Measurements from ENCODE around the gene ANKRD33B. TPM values are rescaled to one million over a fixed set of nuclear protein-coding genes. Genes with fewer than 3 reads are reported as not detected.

The ANKRD33B gene
- total and polyA plus RNA-seq, 2 experiments from 2014 or later = 1.5 to 2.0 TPM

DNA sequence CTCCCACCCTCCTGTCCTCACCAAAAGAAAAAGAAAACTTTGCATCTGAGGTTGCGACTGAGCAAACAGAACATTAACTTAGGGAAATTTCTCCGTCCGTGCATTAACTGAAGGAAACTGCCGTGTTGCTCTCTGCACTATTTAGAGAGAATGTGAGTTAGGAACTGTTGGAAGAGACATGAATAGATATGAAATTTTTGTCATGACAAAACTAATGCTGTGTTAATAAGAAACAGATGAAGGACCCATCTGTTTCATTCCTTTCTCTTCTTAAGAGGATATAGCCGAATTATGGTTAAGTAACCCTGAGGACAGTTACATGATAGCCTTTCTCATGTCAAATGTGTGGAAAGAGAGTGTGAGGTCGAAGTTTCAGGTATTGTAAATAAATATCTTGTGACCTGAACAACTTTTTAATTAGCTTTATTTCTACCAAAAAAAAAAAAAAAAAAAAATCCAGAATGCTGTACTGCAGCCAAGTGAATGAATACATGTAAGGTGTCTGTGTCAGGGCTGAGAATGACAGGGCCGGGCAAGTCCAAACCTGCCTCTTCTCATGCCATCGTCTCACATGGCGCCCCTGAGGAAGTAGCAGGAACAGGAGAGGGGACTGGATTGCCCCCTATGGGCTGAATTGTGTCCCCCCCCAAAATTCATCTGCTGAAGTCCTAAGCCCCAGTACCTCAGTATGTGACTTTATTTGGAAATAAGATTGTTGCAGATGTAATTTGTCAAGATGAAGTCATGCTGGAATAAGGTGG is 35.6 kb upstream of the ANKRD33B start:
- H3K4me1 ChIP-seq (ENCODE audit: insufficient read depth) = peaks cover 2% of the 10 kb centered on the region
- H3K4me3 ChIP-seq = no peak overlapping the region
- no peaks in the 10 kb centered on the region for H4K20me1 ChIP-seq (ENCODE audit: insufficient read depth, poor library complexity, severe bottlenecking)
- no peak for DNase-seq (ENCODE audit: low spot score)
- no peaks in the 10 kb centered on the region for H3K9me3 ChIP-seq (ENCODE audit: low read depth)
- no peak for TF ChIP-seq EZH2phosphoT487 (IDR thresholded peaks at IDR 0.05; ENCODE audit: low read depth, severe bottlenecking, unreplicated experiment)
- no peaks in the 10 kb centered on the region for H3K9me2 ChIP-seq (replicated peaks; ENCODE audit: insufficient read depth)
- no peaks in the 10 kb centered on the region for H3K36me3 ChIP-seq (replicated peaks; ENCODE audit: insufficient read depth, low read depth)
- no peaks in the 10 kb centered on the region for H3K79me2 ChIP-seq
- WGBS (ENCODE audit: low lambda C conversion rate, missing lambda C conversion rate) = 64% methylated on average over 9 of the region's 9 CpGs
- H3K27ac ChIP-seq = no peak overlapping the region
- H3K27me3 ChIP-seq = no peaks in the 10 kb centered on the region
- no peak overlapping the region for H3K4me2 ChIP-seq
- no peak overlapping the region for H2AFZ ChIP-seq

- no peaks in the 10 kb centered on the region for H4K20me1 ChIP-seq (ENCODE audit: insufficient read depth, poor library complexity, severe bottlenecking)
- TF ChIP-seq, protein P1, sequence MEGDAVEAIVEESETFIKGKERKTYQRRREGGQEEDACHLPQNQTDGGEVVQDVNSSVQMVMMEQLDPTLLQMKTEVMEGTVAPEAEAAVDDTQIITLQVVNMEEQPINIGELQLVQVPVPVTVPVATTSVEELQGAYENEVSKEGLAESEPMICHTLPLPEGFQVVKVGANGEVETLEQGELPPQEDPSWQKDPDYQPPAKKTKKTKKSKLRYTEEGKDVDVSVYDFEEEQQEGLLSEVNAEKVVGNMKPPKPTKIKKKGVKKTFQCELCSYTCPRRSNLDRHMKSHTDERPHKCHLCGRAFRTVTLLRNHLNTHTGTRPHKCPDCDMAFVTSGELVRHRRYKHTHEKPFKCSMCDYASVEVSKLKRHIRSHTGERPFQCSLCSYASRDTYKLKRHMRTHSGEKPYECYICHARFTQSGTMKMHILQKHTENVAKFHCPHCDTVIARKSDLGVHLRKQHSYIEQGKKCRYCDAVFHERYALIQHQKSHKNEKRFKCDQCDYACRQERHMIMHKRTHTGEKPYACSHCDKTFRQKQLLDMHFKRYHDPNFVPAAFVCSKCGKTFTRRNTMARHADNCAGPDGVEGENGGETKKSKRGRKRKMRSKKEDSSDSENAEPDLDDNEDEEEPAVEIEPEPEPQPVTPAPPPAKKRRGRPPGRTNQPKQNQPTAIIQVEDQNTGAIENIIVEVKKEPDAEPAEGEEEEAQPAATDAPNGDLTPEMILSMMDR (IDR thresholded peaks at IDR 0.05; ENCODE audit: poor library complexity) = no peak
- TF ChIP-seq EZH2phosphoT487 (IDR thresholded peaks at IDR 0.05; ENCODE audit: low read depth, severe bottlenecking, unreplicated experiment) = no peak
- TF ChIP-seq EZH2 (IDR thresholded peaks at IDR 0.05; ENCODE audit: borderline replicate concordance) = no peak
- H2AFZ ChIP-seq = no peak overlapping the region
- H3K27me3 ChIP-seq = no peaks in the 10 kb centered on the region
- H3K36me3 ChIP-seq (replicated peaks; ENCODE audit: insufficient read depth, low read depth) = no peaks in the 10 kb centered on the region
- H3K4me1 ChIP-seq (ENCODE audit: insufficient read depth) = peaks cover 4% of the 10 kb centered on the region
- no peak overlapping the region for H3K27ac ChIP-seq
- no peaks in the 10 kb centered on the region for H3K9me3 ChIP-seq (ENCODE audit: low read depth)
- no peak overlapping the region for H3K4me2 ChIP-seq
- H3K9me2 ChIP-seq (replicated peaks; ENCODE audit: insufficient read depth) = no peaks in the 10 kb centered on the region
- WGBS (ENCODE audit: low lambda C conversion rate, missing lambda C conversion rate) = 54% methylated on average over 1 of the region's 1 CpG
- no peak overlapping the region for H3K4me3 ChIP-seq
- H3K79me2 ChIP-seq = no peaks in the 10 kb centered on the region
- no peak for DNase-seq (ENCODE audit: low spot score)
Measured at GRCh38 chr5:10528827-10529226, 35.0 kb upstream of the ANKRD33B start.

DNA sequence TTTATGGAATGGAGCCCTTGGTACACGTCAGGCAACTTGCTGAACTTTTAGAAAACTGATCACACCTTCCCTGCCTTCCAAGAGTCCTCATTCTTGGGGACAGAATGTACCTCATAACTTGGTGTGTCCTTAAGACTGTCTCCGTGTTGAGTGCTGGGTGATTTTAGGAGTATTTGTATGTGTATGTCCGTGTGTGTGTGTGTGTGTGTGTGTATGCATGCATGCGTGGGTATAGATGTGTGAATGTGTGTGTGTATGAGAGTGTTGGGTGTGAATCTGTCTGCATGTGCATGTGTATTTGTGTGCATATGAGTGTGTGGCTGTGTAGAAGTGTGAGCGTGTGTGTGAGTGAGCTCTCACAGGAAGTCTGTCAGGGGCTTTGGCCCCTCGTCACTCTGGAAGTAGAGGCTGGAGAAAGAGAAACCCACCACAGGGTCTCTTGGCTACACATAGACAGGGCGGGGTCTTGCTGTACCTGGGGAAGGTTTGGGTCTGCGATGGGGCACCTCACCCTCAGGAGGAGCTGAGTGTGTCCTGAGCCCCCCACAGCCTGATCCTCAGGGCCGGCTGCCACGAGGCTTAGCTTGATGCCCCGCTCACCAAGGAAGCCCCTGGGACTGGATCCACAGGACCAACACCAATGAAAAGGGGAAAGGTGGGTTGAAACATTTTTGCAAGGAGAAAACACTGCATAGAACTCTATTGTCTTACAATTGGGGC is 33.1 kb upstream of the ANKRD33B start:
- Histone ChIP-seq H4K20me1 (ENCODE audit: insufficient read depth, poor library complexity, severe bottlenecking) (no peaks in the 10 kb centered on the region), H3K27ac (no peak overlapping the region), H2AFZ (no peak overlapping the region), H3K79me2 (no peaks in the 10 kb centered on the region), H3K4me1 (ENCODE audit: insufficient read depth) (peaks cover 4% of the 10 kb centered on the region), H3K9me3 (ENCODE audit: low read depth) (no peaks in the 10 kb centered on the region), H3K9me2 (replicated peaks; ENCODE audit: insufficient read depth) (no peaks in the 10 kb centered on the region), H3K36me3 (replicated peaks; ENCODE audit: insufficient read depth, low read depth) (no peaks in the 10 kb centered on the region), H3K4me2 (no peak overlapping the region), H3K4me3 (no peak overlapping the region), H3K27me3 (no peaks in the 10 kb centered on the region)
- 95% methylated on average over 11 of the region's 11 CpGs for WGBS (ENCODE audit: low lambda C conversion rate, missing lambda C conversion rate)
- no peak for TF ChIP-seq EZH2 (IDR thresholded peaks at IDR 0.05; ENCODE audit: borderline replicate concordance)
- TF ChIP-seq EZH2phosphoT487 (IDR thresholded peaks at IDR 0.05; ENCODE audit: low read depth, severe bottlenecking, unreplicated experiment) = no peak
- TF ChIP-seq, protein P1 (IDR thresholded peaks at IDR 0.05; ENCODE audit: poor library complexity) = no peak
- no peak for DNase-seq (ENCODE audit: low spot score)

DNA sequence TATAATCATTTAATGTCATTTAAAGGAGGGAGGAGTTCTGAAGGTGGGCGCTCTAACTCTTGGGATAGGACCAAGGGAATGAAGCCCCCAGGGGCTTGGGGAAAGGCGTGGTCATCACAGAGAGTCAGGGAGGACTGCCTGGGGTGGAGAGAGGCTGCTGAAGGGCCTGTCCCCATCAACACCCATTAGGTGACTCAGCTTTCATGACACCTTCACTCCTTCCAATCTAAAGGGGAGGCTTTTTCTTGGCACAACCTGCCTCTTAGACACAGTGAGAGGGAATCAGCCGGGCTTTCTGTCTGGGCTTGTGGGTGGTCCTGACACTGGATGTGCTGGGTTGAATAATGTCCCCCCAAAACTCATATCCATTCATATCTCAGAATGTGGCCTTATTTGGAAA is 31.4 kb upstream of the ANKRD33B start:
- Histone ChIP-seq H3K36me3 (replicated peaks; ENCODE audit: insufficient read depth, low read depth) (no peaks in the 10 kb centered on the region), H3K4me2 (no peak overlapping the region), H3K79me2 (no peaks in the 10 kb centered on the region), H3K9me2 (replicated peaks; ENCODE audit: insufficient read depth) (no peaks in the 10 kb centered on the region), H3K9me3 (ENCODE audit: low read depth) (no peaks in the 10 kb centered on the region), H3K27me3 (no peaks in the 10 kb centered on the region), H3K4me1 (ENCODE audit: insufficient read depth) (peaks cover 7% of the 10 kb centered on the region), H2AFZ (no peak overlapping the region), H3K27ac (no peak overlapping the region), H4K20me1 (ENCODE audit: insufficient read depth, poor library complexity, severe bottlenecking) (no peaks in the 10 kb centered on the region), H3K4me3 (no peak overlapping the region)
- TF ChIP-seq EZH2phosphoT487 (IDR thresholded peaks at IDR 0.05; ENCODE audit: low read depth, severe bottlenecking, unreplicated experiment) = no peak
- TF ChIP-seq EZH2 (IDR thresholded peaks at IDR 0.05; ENCODE audit: borderline replicate concordance) = no peak
- TF ChIP-seq, protein P1 (IDR thresholded peaks at IDR 0.05; ENCODE audit: poor library complexity) = no peak
- no peak for DNase-seq (ENCODE audit: low spot score)
- 95% methylated on average over 3 of the region's 3 CpGs for WGBS (ENCODE audit: low lambda C conversion rate, missing lambda C conversion rate)
